GM20000 (cell line): ENCODE measurements around the gene SYNGAP1.

ENCODE experiments used
- DNase-seq: peaks from one replicate; pipeline ENCODE4 v3.0.0; 2012; ENCODE audit warnings: low spot score
- TF ChIP-seq, protein P1 (sequence below): IDR thresholded peaks from 2 replicates; pipeline ENCODE4 v1.5.1; 2012; ENCODE audit warnings: mild to moderate bottlenecking, control low read depth; ENCODE audit errors: extremely low read depth, missing control alignments

SYNGAP1 gene

GRCh38 chr6:33426590-33427511, 7.0 kb downstream of the SYNGAP1 start:
- peak; percentile 58 for DNase-seq
- TF ChIP-seq, protein P1, sequence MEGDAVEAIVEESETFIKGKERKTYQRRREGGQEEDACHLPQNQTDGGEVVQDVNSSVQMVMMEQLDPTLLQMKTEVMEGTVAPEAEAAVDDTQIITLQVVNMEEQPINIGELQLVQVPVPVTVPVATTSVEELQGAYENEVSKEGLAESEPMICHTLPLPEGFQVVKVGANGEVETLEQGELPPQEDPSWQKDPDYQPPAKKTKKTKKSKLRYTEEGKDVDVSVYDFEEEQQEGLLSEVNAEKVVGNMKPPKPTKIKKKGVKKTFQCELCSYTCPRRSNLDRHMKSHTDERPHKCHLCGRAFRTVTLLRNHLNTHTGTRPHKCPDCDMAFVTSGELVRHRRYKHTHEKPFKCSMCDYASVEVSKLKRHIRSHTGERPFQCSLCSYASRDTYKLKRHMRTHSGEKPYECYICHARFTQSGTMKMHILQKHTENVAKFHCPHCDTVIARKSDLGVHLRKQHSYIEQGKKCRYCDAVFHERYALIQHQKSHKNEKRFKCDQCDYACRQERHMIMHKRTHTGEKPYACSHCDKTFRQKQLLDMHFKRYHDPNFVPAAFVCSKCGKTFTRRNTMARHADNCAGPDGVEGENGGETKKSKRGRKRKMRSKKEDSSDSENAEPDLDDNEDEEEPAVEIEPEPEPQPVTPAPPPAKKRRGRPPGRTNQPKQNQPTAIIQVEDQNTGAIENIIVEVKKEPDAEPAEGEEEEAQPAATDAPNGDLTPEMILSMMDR: no peak

- TF ChIP-seq, protein P1: no peak
- peak; percentile 81 for DNase-seq
Observed at GRCh38 chr6:33427585-33428223, 7.8 kb downstream of the SYNGAP1 start.

- TF ChIP-seq, protein P1: no peak
- DNase-seq: peak; percentile 66
Observed at GRCh38 chr6:33428224-33428965, 8.5 kb downstream of the SYNGAP1 start.

DNA sequence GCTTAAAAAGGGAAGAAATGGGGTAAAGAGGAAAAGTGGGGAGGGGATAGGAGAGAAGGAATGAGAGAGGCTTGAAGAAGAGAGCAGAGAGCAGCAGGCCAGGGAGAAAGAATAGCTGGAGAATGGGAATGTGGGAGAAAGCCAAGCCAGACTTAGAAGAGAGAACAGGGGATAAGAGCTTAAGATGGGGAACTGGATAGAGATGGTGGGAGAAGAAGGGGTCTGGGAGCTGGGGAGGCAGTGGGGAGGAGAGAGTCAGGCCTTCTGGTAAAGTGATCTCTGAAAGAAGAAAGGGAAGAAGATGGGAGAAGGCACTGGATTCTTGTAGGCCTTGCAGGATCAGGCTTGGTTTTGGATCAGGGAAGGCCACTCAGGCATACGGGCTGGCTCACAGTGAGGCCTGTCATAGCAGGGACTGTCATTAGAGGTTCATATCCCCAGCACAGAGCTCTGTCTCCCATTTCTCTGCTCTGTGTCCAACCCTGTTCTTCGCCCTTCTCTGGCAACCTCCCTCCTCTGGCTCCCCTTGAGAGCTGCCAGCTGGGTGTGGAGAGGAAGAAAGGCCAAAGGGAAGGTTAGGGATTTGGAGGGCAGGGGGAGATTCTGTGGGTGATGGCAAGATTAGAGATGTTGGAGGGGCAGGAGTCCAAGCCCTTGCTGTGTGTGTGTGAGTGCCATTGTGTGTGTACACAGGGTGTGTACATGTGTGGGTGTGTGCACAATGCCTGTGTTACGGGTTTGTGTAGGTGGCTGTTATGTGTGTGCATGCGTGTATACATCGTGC, 9.3 kb downstream of the SYNGAP1 start:
- no peak for DNase-seq
- TF ChIP-seq, protein P1: no peak

DNA sequence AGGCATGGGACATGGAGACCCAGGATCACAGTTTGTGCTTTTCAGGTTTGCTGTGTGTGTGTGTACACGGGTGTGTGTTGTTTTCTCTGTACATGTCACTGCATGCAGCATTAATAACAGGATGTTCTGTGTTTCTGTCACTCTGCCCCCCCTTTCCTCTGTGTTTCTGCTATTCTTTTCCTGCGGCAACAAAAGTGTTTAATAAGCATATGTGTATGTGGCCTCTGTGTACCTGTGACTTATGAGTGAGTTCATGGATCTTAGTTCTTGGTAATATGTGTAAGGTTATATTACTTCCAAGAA, 9.8 kb downstream of the SYNGAP1 start:
- TF ChIP-seq, protein P1: no peak
- no peak for DNase-seq

GRCh38 chr6:33430334-33430733, 10.5 kb downstream of the SYNGAP1 start:
- no peak for DNase-seq
- TF ChIP-seq, protein P1: no peak
